ENCODE results near the gene SPPL3.

Gene SPPL3

GRCh38 chr12:120751389-120751788, 152.8 kb downstream of the SPPL3 start:
- DNase-seq, result no peak
- H3K36me3 ChIP-seq (replicated peaks), result no peaks in the 10 kb centered on the region
- no peak overlapping the region for H3K27ac ChIP-seq
- TF ChIP-seq CTCF (IDR thresholded peaks at IDR 0.05; ENCODE audit: low read depth, low read length, missing control alignments), result no peak
- H3K4me3 ChIP-seq (ENCODE audit: low read depth, low read length), result no peak overlapping the region
- in situ Hi-C loops (cut with HindIII; ENCODE audit: low pct_ligation_motif_present, low sequenced_read_pairs), result no loop called here
- H3K27me3 ChIP-seq (replicated peaks), result no peaks in the 10 kb centered on the region

GRCh38 chr12:120750806-120751205, 153.4 kb downstream of the SPPL3 start:
- no peak overlapping the region for H3K27ac ChIP-seq
- H3K4me3 ChIP-seq (ENCODE audit: low read depth, low read length), result no peak overlapping the region
- in situ Hi-C loops (cut with HindIII; ENCODE audit: low pct_ligation_motif_present, low sequenced_read_pairs), result no loop called here
- no peaks in the 10 kb centered on the region for H3K27me3 ChIP-seq (replicated peaks)
- TF ChIP-seq CTCF (IDR thresholded peaks at IDR 0.05; ENCODE audit: low read depth, low read length, missing control alignments), result peak; percentile 11
- no peak for DNase-seq
- H3K36me3 ChIP-seq (replicated peaks), result no peaks in the 10 kb centered on the region

DNA sequence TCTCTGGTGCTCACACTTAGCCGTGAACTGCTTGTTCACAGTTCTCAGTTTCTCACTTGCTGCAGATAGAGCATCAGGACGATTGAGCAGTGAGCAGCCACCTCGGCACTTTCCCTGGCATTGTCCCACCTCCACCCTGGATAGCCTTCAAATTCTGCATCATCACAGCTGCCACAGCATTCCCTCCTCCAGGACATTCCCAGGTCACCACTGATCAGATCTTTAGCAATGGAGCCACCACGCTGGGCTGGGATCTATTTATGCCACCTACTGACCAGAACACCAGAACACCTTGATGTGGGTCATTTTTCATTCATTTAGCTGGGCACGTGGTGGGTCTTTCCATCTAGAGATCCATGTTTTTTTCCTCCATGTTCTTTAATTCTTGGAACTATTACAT, 154.9 kb downstream of the SPPL3 start:
- in situ Hi-C loops (cut with HindIII; ENCODE audit: low pct_ligation_motif_present, low sequenced_read_pairs), result no loop called here
- no peak for DNase-seq
- no peaks in the 10 kb centered on the region for H3K27me3 ChIP-seq (replicated peaks)
- H3K27ac ChIP-seq, result no peak overlapping the region
- H3K36me3 ChIP-seq (replicated peaks), result no peaks in the 10 kb centered on the region
- H3K4me3 ChIP-seq (ENCODE audit: low read depth, low read length), result no peak overlapping the region
- TF ChIP-seq CTCF (IDR thresholded peaks at IDR 0.05; ENCODE audit: low read depth, low read length, missing control alignments), result no peak

GRCh38 chr12:120748242-120748641, 155.9 kb downstream of the SPPL3 start:
- no peak overlapping the region for H3K27ac ChIP-seq
- no peak overlapping the region for H3K4me3 ChIP-seq (ENCODE audit: low read depth, low read length)
- in situ Hi-C loops (cut with HindIII; ENCODE audit: low pct_ligation_motif_present, low sequenced_read_pairs), result no loop called here
- no peaks in the 10 kb centered on the region for H3K36me3 ChIP-seq (replicated peaks)
- no peak for TF ChIP-seq CTCF (IDR thresholded peaks at IDR 0.05; ENCODE audit: low read depth, low read length, missing control alignments)
- no peak for DNase-seq
- H3K27me3 ChIP-seq (replicated peaks), result no peaks in the 10 kb centered on the region

GRCh38 chr12:120744922-120745493, 159.2 kb downstream of the SPPL3 start:
- TF ChIP-seq CTCF (IDR thresholded peaks at IDR 0.05; ENCODE audit: low read depth, low read length, missing control alignments), result no peak
- Histone ChIP-seq H3K36me3 (replicated peaks) (no peaks in the 10 kb centered on the region), H3K27me3 (replicated peaks) (no peaks in the 10 kb centered on the region), H3K4me3 (ENCODE audit: low read depth, low read length) (no peak overlapping the region), H3K27ac (no peak overlapping the region)
- no peak for DNase-seq
- in situ Hi-C loops (cut with HindIII; ENCODE audit: low pct_ligation_motif_present, low sequenced_read_pairs), result no loop called here
